ENCODE measurements around the gene DMGDH.
A peak's percentile ranks its signal among the peaks of the same experiment; 100 is the strongest.

Gene DMGDH

DNA sequence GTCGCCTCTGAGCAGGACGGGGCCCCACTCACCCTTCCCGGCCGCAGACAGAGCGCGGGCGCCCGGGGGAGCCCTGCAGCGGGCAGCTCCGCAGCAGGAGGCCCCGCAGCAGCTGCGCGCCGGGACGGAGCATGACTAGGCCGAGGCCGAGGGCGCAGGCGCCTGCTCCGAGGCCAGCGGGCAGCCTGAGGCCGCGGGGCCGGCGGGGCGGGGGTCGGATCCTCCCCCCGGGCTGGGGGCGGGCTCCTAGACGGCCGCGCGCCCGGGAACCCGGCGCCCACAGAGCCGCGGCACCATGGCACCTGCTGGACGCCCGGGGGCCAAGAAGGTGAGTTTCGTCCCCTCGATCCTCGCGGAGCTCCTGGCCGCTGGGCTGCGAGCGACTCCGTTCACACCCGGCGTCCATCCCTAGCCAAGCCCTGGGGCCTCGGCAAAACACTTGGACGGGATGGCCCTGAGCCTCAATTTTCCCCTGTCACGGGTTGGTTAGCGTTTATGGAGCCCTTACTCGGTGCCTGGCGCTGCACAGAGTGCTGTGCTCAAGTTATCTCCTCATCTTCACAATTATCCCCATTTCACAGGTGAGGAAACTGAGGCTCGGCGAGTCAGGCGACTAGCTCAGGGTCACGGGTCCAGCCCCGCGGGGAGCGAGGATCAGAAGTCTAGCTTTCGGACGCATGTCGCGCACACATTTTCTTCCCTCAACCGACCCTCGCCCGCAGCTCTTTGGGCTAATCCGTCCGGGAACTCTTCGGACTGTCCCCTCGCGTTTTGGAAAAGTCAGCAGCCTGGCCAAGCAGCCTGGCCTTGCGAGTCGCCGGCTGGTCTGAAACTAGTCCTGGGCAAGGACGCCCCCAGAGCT, at the start of gene DMGDH, which contains the start of gene BHMT2:
Gene DMGDH, minus strand, starts transcription at position 187 of the 862 bp plus-strand sequence. Its CDS starts 54 bp downstream, at position 133.
Gene BHMT2, plus strand, starts transcription at position 280 of the 862 bp plus-strand sequence. Its CDS starts 16 bp downstream, at position 296.
- TF ChIP-seq, protein P1, sequence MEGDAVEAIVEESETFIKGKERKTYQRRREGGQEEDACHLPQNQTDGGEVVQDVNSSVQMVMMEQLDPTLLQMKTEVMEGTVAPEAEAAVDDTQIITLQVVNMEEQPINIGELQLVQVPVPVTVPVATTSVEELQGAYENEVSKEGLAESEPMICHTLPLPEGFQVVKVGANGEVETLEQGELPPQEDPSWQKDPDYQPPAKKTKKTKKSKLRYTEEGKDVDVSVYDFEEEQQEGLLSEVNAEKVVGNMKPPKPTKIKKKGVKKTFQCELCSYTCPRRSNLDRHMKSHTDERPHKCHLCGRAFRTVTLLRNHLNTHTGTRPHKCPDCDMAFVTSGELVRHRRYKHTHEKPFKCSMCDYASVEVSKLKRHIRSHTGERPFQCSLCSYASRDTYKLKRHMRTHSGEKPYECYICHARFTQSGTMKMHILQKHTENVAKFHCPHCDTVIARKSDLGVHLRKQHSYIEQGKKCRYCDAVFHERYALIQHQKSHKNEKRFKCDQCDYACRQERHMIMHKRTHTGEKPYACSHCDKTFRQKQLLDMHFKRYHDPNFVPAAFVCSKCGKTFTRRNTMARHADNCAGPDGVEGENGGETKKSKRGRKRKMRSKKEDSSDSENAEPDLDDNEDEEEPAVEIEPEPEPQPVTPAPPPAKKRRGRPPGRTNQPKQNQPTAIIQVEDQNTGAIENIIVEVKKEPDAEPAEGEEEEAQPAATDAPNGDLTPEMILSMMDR (IDR thresholded peaks at IDR 0.05; ENCODE audit: low read depth, low read length) = no peak
- peak; percentile 3 for DNase-seq (ENCODE audit: extremely low read depth, low read depth)

DNA sequence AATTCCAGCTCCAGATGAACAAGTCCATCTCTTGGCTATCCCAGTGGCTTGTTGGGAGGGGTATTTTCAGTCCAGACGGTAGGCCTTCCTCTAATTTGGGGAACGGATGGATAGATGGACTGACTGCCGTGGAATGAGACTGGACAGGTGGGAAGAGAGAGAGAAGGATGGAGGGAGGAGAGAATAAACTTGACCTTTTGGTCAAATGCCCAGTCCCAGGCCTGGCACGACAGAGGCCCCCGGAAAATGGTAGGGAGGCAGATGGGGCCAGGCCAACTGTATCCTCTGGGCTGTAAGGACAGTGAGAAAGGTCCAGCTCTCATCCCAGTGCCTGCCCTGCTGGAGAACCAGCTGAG, 43.2 kb upstream of the DMGDH start:
- TF ChIP-seq, protein P1 (IDR thresholded peaks at IDR 0.05; ENCODE audit: low read depth, low read length) = no peak
- no peak for DNase-seq (ENCODE audit: extremely low read depth, low read depth)

DNA sequence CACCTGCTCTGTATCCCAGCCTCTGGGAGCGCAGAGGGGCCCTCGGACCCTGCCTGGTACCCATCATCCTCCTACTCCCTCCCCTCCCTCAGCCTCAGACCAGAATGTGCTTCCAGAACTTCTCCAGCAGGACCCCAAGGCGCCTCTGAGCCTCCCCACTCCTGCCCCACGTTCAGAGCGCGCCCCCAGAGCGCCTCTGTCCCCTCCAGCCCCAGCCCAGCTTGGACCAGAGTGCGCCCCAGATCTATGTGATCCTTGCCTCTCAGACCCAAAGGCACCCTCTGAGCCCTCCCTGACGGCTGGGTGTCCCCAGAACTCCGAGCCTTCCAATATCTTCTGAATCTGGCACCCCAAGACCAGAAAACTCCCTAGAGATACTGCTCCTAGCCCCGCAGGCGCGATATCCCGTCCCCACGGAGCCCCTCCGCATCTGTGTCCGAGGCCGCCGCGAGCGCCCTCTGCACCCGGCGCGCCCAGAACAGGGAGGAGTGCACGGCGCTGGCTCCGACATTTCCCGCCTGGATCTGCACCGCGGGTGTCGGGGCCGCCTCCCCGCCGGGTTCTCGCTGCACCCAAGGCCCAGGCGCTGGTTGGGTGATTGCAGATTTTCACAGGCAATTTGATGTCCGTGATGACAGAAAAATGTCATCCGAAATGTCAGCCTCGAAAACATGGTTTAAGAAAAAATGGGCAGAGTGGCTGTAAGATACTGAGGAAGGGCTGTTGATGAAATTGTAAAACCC, 42.7 kb upstream of the DMGDH start:
- TF ChIP-seq, protein P1 (IDR thresholded peaks at IDR 0.05; ENCODE audit: low read depth, low read length) = no peak
- DNase-seq (ENCODE audit: extremely low read depth, low read depth) = no peak

DNA sequence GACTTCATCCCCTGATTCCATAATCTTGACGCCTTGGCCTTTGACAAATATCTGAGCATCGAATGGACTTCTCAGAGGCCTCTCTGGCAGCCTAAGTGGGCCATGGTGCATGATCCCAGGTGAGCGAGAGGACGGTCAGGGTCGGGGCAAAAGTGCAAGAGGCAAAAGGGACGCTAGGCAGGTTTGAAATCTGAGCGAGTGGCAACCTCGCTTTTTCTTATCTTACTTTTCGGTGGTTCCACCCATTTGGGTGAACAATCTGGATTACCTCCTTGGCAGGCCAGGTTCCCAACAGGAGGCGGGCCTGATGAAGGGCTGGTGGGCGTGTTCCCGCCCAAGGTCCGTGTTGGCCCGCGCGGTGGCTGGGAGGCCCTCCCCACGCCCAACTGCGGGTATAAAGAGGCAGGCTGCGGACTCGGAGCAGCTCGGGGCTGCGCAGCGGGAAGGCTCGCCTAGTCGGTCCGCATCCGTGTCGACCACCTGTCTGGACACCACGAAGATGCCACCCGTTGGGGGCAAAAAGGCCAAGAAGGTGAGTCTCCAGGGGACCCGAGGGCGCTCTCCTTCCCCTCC, 42.0 kb upstream of the DMGDH start, which contains the start of gene BHMT:
Gene BHMT, plus strand, starts transcription at position 423 of the 573 bp plus-strand sequence. Its CDS starts 77 bp downstream, at position 500.
- TF ChIP-seq, protein P1 (IDR thresholded peaks at IDR 0.05; ENCODE audit: low read depth, low read length) = no peak
- no peak for DNase-seq (ENCODE audit: extremely low read depth, low read depth)

DNA sequence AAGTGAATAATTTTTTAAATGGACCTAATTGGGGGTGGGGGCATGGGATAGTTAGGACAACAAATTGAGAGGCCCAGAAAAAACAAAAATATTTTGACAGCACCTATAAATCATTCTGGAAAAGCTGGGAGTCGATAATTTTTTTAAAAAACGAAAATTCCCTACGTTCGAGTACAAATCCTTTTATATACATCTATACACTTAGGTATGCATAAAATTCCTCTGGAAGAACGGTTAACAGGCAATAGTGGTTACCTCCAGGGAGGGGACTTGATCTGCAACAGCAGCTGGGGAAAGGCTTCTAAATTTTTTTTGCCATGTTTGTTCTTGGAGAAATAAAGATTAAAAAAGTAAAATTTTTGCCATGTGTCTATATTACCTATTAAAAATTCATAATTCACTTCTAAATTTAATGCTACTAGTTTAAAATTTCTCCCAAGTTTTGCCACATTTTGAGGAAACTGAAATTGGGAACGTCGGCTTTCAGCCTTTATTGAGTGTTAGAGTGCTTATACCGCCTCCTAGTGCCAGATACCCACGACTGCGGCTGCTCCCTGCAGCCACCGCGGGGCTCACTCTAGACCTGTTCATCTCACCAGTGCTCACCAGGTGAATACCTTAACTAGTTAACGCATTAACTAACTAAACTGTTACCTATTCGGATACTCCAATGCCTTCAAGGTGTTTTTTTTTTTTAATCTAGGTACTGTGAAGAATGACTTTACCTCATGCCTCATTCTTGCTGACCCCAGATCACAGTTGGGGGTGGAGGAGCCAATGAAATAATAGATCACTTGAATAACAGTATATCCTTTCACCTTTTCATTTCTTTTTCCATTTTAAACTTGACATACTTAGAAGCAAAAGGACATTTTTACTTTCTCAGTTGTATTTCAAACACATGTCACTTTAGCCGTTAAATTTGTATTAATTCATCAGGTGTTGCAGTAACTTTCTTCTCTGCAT, 40.3 kb upstream of the DMGDH start:
- DNase-seq (ENCODE audit: extremely low read depth, low read depth) = no peak
- TF ChIP-seq, protein P1 (IDR thresholded peaks at IDR 0.05; ENCODE audit: low read depth, low read length) = peak; percentile 6

DNA sequence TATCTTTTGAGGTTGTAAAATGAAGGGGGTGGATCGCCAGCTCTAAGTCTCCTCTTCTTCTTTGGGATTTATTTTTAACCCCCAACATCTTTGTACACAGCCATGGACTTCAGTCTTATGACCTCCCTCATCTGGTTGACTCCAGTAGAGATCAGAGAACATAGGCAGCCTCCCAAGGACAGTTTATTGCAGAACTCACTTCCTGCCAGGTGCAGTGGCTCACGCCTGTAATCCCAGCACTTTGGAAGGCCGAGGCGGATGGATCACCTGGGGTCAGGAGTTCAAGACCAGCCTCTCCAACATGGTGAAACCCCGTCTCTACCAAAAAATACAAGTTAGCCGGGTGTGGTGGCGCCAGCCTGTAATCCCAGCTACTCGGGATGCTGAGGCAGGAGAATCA, 39.3 kb upstream of the DMGDH start:
- TF ChIP-seq, protein P1 (IDR thresholded peaks at IDR 0.05; ENCODE audit: low read depth, low read length) = no peak
- DNase-seq (ENCODE audit: extremely low read depth, low read depth) = no peak

Measured in AG09319 (cell line).